ENCODE results near the gene TNFRSF4.

TNFRSF4 gene

DNA sequence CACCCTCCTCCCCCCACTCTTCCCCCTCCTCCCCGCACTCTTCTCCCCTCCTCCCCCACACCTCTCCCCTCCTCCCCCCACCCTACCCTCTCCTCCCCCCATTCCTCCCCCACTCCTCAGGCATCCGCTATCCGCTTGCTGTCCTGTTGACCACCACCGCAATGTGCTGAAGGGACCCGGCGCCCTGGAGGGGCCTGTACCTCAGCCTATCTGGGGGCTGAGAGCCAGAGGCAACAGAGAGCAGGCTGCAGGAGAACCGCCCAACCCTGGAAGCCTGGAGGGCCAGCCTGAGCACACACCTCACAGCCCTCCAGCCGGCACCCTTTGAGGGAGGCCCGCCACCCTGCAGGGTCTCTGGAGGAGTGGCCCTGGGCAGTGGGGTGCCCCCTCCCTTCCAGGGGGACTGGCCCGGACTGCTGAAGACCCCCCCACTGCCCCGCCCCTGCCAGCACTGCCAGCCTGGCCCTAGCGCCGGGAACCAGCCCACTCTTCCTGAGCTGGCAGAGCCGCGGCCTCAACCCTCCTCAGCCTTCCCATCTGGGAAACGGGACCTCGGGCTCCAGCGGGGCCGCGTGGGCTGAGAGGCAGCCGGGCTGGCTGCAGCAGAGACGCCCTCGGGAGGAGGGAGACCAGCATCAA lies 31.3 kb upstream of the TNFRSF4 start:
- no peak for DNase-seq (ENCODE audit: low read depth)

DNA sequence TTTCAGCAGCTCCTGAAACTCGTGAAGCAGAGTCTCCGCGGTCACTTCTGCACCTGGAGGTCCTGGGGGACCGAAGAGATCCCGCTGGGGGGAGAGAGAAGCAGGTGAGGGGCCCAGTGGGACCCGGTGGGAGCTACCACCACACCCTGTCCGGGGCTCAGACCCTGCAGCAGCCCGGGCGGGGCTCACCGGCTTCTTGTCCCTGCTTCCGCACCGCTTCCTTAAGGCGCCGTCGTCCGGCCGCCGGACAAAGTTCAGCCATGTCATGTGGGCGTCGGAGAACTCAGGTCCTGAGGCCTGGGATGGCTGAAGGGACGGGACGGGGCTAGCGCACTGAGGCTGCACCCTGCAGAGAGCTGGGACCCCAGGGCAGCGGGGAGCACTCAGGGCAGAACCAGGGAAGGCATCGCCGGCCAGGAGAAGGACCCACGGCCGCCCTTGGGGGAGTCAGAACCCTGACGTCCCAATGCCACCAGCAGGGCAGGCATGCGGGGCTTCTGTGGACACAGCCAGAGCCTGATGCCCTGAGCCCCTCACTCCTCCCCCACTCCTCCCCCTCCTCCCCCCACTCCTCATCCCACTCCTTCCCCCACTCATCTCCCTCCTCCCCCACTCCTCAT lies 30.3 kb upstream of the TNFRSF4 start:
- no peak for DNase-seq (ENCODE audit: low read depth)

DNA sequence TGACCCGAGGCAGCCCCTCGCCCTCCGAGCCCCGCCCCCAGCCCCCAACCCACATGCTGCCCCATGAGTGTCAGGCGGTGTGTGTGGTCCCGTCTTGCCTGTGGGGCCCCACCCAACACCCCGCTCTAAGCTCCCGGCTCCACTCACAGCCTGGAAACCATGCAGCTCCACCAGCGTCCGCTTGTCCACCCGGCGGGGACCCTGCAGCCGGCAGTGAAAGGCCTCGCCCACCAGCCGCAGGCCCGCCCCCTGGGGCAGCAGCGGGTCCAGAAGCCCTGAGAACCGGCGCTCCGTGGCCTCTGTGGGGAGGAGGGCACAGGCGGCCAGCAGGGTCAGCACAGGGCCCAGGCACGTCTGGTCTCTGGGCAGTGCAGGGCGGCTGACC lies 29.8 kb upstream of the TNFRSF4 start:
- DNase-seq (ENCODE audit: low read depth), result no peak

DNA sequence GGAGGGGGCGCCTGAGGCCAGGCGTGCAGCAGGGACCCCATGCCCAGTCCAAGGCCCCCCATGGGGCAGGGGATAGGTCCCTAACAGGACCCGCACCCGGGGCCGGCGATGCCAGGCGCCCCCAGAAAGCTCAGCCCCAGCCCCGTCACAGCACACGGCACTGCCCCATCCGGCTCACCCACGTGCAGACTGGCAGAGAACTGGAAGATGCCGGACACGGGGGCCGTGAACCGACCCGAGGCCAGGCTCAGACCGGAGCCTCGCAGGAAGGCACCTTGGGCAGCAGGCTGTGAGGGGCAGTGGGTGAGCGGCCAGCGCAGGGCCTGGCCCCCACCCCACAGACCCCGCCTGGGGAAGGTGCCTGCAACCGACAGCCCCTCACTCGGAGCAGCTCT lies 29.3 kb upstream of the TNFRSF4 start:
- DNase-seq (ENCODE audit: low read depth), result no peak

DNA sequence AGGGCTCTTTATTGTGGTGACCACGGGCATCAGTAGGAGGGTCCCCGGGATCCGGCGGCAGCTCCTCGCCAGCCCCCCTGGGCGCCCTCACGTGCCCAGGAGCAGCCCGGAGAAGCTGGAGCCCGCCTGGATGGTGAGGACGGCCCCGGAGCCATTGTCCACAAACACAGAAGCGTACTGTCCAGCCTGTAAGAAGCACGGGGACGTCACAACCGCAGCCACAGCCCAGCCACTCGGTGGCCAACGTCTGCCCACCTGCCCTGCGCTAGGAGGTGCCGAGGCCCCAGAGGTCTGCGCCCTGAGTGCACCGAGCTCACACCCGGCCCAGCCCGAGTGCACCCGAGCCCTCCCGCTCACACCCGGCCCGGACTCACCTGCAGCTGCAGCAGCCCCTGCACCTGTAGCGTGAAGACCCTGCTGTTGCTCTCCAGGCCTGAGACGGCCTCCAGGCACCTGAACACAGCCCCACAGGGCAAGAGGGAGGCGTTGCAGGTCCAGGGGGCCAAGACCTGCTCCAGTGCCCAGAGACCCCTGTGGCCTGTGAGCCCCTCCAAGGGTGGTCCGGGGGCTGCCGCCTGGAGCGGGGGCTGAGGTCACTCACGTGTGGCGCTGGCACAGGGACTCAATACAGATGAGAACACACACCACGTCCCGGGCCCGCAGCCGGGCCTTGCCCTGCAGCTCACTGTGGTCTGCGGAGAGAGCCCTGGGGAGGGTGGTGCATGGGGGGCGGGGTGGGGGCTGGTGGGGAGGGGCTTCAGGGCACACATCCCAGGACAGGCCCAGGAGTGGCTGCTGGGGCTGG lies 28.7 kb upstream of the TNFRSF4 start:
- DNase-seq (ENCODE audit: low read depth), result no peak

DNA sequence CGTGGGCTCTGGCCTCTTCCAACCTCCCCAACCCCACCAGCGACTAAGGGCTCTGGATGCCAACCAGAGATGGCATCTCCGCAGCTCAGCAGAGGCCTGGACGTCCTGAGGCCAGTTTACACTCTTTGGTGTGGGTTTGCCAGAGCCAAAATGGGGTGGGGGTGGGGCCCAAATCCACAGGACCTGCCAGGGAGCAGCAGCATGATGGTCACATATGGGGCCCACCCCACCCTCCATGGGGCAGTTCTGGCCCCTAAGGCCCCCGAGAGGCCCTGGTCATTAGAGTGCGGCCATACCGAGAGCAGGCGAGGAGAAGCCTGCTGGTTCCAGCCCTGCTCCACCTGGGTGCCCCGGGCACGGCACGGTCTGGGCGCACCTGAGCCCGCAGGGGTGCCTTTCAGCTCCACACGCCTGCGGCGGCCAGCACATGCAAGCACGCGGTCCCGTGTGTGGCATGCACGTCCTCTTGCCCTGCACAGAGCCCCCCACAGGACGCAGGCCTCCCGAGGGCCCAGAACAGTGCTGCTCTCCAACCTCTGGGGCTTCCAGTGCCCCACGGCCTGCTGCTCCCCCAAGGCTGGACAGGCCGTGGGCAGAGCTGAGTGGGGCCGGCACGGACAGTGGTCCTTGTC lies 27.8 kb upstream of the TNFRSF4 start:
- no peak for DNase-seq (ENCODE audit: low read depth)

DNA sequence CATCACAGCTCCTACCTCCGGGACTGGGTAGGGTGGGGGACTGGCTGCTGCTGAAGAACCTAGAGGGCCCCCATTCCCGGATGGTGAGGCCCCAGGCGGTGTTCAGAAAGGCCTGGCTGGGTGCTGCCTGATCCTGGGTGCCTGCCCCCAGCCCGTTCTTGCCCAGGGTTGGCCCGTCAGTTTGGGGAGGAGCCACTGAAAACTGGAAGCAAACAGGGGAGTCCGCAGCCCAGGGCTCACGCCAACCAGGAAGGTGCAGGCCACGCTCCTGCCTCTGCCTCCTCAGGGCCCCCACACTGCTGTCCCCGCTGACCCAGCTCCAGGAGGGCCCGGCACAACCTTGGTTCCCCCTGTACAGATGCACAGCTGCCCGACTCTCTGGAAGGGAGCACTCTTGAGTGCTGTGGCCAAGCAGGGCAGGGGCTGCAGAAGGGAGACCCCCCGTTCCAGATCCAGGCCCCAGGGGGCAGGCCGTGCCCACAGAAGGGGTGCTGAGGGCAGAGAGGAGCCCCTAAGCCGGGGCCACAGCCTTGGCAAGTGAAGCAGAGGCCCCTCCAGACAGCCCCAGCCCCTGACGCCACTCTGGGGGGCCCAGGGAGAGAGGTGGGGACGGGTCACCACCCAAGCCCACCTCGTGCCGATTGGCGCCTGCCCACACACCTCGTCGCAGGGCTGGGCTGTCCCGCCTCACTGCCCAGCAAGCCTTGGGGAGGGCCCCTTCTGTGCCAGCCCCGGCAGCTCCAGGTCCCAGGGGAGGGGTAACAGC lies 27.1 kb upstream of the TNFRSF4 start:
- no peak for DNase-seq (ENCODE audit: low read depth)

DNA sequence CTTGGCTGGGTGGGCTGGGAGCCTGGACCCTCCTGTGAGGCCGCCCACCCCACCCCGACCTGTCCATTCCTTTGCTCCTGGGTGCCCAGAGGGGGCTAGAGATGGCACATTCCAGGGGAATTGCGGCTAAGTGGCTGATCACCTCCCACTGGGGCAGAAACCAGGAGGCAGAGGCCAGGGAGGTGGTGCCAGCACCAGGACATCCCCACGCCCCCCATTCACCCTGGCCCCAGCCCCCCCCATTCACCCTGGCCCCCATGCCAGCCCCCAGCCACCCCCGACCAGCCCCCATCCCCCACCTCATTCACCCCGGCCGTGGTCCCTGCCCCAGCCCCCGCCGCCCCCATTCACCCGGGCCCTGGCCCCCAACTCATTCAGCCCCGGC lies 26.4 kb upstream of the TNFRSF4 start:
- no peak for DNase-seq (ENCODE audit: low read depth)

DNA sequence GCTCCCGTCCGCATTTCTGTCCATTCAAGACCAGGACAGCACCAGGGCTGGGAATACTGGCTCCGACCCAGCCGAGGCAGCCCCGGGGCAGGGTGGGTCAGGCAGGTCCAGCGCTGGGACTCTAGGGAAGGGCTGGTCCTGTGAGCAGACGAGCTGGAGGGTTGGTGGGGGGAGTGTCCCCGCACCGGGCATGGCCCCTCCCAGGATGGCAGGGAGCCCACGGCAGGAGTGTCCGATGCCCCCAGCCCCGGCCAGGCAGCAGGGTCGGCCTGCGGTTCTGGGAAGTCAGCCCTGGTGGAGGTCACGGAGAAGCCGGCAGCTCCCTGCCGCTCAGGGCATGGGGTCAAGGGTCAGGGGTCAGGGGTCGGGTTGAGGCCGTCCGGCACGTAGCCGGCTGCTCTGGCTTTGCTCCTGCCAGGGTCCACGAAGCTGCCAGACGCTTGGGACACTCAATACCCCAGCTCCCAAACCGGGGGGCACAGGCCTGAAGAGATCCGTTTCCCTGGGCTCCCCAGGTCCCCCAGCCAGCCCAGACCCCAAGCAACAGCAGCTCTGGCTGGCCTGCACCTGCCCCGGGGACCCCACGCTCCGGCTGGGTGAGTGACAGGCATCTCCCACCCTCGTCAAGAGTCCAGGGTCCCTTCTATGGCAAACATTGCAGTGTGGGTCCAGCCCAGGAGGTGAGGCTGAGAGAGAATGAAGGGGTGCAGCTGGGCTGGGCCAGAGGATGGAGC lies 25.8 kb upstream of the TNFRSF4 start:
- DNase-seq (ENCODE audit: low read depth), result no peak

DNA sequence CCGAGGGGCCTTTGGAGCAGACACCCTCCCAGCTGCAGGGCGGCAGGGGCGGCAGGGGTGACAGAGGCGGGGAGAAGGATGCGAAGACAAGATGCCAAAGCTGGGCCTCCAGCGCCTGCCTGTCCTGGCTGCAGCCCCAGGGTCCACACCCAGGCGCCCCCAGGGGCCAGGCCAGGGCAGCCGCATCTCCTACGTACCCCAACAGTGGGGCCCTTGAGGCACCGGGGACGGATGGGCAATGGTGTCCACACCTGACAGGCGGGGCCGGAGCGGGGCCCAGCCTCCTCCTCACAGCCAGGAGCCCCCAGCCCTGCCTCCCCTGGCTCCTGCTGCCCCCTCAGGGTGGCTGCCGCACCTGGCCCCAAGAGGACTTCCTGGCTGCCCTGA lies 25.3 kb upstream of the TNFRSF4 start:
- DNase-seq (ENCODE audit: low read depth), result no peak

DNA sequence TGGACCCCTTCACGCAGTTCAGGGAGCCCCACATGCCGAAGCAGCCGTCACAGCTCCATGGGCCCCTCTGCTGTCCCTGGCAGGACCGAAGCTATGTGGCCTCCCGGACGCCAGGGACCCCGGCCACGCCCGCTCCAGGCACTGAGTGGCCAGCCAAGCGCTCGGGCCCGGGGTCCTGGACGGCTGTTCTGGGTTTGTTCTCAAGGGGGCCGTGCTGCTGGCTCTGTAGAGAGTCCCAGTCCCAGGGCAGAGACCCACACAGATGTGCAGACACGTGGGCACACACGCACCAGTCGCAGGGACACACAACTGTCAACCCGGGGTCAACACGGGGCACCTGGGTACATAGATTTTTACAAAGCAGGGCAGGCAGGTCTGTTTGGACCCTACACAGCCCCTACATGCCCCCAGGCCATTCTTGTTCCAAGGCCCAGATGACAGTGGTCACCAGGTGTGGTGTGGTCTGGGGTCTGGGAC lies 24.8 kb upstream of the TNFRSF4 start:
- no peak for DNase-seq (ENCODE audit: low read depth)

DNA sequence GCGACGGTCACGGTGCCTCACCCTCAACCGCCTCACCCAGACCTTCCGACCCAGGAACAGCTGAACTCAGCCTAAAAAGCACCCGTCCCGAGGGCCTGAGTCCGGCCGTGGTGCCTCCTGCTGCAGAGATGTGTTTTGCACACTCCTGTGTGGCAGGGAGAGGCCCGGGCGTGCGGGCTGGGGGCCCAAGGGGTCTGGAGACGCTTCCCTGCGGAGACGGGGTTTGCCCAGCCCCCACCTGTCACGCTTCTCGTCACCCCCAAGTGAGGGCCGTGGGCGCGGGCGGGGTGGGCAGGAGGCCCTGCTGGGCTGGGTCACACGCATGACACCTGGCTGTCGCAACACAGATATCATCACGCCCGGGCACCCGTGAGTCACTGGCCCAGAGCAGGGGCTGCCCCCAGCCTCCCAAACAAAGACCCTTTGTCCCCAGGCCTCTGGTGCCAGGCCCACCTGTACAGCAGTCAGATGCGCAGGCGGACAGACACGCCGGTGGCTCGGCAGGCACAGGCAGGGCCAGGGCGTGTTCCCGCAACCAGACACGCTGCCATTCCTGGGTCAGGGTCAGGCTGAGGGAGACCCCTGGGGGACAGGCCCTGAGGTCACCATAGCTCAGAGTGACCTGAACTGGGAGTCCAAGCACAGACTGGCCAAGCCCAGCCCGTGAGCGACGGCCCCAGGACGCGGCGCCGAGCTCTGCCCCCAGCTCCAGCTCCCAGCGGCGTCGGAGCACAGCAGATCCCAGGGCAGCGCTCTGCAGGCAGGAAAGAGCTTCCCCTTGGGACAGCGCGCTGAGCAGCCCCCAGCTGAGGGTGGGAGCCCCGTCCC lies 24.1 kb upstream of the TNFRSF4 start:
- DNase-seq (ENCODE audit: low read depth), result no peak

DNA sequence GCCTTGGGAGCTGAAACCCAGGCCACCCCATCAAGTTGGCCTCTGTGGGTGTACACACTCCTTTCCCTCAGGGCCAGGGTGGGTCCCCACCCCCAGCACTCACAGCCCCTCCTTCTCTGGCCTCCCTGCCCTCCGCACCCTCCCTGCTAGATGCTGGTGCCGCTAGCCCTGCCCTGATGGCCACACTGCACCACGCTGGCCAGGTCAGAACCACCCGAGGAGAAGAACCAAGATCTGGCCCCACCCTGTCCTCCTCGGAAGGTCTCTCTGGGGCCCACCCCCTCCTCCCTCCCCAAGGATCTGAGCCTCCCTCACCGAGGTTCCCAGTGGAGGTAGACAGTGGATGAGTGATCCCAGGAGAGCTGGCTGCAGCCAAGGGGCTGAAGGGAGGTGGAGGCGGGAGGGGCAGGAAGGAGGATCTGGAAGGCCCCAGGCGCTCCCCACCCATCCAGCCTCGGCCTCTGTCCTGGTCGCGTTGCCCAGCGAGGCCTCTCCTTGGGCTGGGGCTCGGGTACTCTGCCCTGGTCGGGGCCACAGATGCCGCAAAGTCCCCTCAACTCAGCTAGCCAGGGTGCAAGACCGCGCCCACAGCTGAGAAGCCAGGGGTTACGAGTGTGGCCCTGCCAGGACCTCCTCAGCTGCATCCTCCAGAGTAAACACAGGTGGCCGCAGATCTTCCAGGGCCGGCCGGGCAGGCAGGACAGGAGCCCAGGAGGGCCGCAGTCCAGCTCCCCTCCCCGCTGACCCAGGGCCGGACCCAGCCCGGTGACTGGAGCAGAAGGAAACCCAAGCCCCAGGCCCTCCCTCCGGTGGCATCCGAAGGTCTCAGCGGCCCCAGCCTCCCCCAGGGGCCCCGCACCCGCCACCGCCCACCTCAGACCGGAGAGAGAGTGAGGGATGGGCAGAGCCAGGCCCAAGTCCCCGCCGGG lies 23.3 kb upstream of the TNFRSF4 start:
- no peak for DNase-seq (ENCODE audit: low read depth)

DNA sequence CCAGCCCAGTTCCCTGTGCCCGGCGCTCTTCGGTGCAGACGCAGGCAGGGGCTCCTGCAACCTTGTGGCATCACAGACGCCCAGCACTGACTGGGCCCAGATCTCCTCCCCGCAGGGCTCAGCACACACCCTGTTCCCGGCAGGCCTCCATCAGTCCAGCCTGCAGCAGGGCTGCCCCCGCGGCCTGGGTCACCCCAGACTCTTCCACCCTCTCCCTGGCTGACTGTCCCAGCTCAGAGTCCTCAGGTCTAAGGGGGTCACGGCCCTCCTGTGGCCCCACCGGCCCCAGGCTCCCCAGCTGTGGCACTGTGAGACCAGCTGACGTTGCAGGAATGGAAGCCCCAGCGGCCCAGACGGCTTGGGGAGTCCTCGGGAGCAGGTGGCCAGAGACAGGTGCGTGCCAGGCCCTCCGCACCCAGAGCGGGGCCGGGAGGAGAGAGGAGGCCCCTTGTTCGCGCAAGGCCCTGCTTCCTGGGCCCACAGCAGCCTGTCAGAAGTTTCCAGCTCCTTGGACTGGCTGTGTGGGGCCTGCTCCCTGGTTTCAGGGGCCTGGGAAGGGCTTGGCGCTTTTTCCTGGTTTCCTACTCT lies 22.3 kb upstream of the TNFRSF4 start:
- no peak for DNase-seq (ENCODE audit: low read depth)

DNA sequence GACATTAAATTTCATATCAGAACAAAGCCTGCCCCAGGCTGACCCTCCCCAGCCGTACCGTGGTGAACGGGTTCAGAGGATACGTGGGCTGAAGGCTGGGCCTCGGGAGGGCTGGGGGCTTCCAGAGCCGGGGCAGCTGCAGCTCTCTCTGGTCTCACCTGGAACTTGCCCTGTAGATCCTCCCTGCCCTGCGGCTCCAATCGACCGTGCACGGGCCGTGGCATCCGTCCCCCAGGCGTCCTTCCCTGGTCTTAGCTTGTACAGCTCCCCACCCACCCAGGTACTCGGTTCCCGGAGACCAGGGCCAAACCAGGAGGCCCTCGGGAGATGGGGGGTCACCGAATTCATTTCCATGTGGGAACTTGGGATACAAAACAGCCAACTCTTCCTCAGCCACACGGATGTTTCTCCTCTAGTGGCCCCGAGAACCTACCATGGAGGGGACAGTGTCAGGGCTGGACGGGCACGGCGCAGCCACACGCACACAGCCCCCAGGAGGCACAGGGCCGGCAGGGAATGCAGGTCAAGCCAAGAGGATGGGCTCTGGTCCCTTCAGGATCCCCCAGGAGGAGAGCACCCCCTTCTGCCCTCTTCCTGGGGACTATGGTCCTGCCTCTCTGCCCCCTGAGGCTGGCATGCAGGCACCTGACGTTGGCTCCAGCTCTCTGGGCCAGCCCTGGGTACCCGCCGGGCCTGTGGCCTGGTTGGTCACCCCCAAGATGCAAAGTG lies 21.2 kb upstream of the TNFRSF4 start:
- no peak for DNase-seq (ENCODE audit: low read depth)

DNA sequence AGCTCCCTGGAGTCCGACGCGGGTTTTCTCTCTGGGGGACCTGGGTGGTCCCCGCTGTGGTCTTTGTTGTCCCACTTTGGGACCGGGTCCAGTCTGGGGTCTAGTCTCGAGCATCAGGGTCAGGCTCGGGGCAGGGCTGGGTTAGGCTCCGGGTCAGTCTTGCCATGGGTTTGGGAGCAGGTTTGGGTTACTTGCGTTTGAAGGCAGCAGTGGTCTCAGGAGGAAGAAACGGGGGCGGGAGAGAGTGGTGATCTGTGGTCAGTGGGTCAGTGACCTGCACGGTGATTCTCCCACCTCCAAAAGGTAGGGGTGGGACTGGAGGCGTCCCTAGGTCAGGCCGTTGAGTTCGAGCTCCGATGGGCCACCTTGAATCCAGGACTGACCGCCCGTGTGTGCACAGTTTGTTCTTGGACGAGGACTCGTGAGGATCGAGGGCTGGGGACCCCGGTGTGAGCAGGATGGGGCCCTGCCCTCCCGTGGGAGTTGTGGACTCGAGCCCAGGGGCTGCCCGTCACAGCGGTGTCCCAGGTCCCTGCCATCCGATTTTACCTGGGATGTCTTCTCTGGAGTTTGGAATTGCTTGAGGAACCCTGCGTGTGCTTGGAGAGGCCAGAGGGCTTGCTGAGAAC lies 20.3 kb upstream of the TNFRSF4 start:
- DNase-seq (ENCODE audit: low read depth), result no peak

DNA sequence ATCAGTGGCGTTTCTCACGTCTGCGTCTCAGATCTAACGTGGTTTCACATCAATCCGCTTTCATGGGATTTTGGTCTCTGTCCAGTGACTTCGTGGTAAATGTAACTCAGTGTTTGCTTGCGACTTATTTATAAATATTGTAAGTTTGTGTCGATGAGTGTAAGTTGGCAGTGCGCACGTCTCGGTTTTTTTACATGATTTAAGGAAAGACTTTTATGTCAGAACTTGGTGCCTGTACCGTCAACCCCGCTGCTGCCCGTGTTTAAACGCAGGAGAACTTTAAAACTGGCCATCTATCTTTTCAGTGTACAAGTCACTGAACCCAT lies 19.6 kb upstream of the TNFRSF4 start:
- DNase-seq (ENCODE audit: low read depth), result no peak
